ENCODE results near the gene TENT4B.

GRCh38 chr16:50261160-50261706, 108.1 kb downstream of the TENT4B start:
- TF ChIP-seq CTCF (IDR thresholded peaks at IDR 0.05; ENCODE audit: low read depth, low read length, poor library complexity, severe bottlenecking) (no peak), EZH2phosphoT487 (IDR thresholded peaks at IDR 0.05; ENCODE audit: borderline replicate concordance, low read length) (no peak)
